CD4-positive, alpha-beta T cell treated with Interleukin-6 at 100 ng/mL for 8 hours (primary cell): ENCODE results near the gene NCKAP5L.

Source experiments
- DNase-seq: peaks from one replicate; pipeline ENCODE4 v3.0.0-alpha.2; 2020; ENCODE audit warnings: mixed read lengths, low spot score

NCKAP5L gene

DNA sequence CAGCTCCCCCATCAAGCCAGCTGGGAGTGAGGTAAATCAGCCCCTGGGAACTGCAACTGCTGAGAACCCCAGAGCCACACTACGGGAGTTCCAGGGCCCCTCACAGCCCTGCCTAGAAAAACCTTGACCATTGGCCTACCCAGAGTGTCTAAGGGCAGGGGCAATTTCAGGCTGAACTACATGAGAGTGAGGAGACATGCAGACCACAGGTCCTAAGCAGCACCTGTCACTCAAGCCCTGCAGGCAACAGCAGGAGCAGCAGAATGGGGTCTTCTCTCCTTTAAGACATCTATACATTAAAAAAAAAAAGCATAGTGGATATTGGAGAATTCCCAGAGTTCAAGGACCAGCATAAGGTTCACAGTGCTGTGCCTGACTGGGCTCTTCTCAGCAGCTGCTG is 4.9 kb downstream of the NCKAP5L start:
- no peak for DNase-seq

DNA sequence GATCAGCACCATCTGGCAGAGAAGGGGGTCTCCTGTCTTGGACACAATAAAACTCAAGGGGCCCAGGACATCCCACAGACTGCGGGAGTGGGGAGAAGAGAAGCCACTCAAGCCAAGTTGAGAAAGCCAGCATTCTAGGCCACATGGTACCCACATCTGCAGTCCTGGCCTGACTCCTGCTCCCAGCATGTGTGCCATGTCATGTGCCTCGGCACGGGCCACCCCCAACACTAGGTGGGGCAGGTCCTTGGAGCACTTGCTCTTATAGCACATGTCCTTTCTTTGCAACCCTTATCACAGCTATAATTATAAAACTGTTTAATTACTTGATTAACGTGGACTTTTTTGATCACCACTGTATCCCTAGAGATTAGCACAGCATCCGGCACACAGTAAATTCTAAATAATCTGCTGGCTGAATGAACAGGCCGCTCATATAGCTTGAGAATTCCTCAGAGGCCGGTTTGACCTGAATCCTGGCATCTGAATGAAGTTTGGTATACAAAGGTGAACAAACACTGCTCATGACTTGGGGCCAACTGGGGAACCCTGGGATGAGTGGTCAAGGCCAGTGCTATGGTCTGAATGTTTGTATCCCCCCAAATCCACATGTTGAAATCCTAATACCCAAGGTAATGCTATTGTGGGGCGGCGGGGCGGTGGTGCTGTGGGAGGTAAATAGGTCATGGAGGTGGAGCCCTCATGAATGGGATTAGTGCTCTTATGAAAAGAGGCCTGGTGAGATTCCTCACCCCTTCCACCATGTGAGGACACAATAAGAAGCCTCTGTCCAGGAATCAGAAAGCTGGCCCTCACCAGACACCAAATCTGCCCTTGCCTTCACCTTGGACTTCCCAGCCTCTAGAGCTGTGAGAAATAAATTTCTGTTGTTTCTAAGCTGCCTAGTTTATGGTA is 6.6 kb downstream of the NCKAP5L start:
- DNase-seq: no peak

DNA sequence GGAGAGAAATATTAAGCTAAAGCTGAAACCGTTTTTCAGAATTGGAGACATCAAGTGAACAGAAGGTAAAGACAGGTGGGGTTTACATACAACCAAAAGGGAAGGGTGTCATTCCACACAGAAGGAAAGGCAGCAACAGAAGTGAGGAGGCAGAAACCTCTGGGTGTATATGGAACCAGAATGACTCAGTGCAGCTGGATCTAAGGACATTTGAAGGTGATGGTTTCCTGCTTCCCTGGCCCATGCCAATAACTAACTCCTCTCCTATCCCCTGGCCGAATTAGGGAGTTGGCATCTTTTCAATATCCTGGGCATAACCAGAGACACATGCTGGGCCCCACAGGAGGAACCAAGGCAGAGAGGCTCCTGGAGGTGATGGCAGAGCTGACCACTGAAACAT is 8.4 kb downstream of the NCKAP5L start:
- no peak for DNase-seq

DNA sequence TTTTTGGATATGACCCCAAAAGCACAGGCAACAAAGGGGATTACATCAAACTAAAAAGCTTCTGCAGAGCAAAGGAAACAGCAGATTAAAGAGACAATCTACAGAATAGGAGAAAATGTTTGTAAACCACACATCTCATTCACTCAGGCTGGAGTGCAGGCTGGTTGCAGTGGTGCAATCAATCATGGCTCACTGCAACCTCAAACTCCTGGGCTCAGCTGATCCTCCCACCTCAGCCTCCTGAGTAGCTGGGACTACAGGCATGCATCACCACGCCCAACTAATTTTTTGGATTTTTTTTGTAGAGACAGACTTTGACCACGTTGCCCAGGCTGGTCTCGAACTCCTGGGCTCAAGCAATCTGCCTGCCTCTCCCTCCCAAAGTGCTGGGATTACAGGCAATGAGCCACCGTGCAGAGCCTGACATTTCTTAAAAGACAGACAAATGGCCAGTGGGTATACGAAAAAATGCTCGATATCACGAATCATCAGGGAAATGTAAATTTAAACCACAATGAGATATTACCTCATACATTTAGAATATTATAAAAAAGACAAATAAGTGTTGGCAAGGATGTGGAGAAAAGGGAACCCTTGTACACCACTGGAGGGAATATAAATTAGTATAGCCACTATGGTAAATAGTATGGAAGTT is 9.8 kb downstream of the NCKAP5L start:
- no peak for DNase-seq

DNA sequence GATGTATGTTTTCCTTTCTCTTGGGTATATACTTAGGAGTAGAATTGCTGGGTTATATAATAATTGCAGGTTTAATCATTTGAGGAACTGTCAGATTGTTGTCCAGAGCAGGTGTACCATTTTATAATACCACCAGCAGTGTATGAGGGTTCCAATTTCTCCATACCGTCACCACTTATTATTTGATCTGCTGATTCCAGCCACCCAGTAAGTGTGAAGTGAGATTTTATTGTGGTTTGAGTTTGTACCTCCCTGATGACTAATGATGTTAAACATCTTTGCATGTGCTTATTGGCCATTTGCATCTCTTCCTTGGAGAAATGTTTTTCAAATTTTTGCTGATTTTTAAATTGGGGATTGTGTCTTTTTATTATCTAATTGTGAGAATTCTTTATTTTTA is 15.1 kb downstream of the NCKAP5L start:
- DNase-seq: no peak

DNA sequence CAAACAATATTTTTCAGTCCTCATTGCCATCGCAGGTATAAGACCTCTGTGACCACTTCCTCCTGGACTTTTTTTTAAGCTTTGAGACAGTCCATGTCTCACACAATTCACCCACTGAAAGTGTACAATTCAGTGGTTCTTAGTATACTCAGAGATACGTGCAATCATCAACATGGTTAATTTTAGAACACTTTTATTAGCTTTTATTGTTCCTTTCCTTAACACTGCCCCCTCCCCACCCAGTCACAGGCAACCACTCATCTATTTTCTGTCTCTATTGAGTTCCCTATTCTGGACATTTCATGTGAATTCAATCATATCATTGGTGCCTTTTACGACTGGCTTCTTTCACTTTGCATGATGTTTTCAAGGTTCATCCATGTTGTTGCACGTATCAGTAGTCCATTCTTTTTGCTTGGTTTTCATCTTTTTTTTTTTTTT is 16.2 kb downstream of the NCKAP5L start:
- no peak for DNase-seq

DNA sequence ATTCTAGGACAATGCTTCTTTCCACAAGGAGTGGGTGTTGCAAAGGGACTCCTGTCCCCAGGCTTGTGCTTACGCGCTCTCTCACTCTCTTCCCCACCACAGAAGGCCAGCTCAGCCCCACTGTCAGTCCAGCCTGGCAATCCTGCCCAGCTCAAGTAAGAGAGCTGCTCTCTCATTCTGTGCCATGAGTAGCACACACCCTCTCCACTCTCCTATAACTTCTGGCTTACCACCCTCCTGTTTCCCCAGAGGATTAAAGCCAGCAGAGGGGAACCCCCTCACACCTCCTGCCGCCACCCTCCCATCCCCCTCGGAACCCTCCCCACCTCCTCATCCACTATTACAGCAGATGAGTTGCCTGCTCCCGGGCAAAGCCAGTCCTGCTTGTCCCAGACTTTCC is 17.1 kb downstream of the NCKAP5L start:
- no peak for DNase-seq

DNA sequence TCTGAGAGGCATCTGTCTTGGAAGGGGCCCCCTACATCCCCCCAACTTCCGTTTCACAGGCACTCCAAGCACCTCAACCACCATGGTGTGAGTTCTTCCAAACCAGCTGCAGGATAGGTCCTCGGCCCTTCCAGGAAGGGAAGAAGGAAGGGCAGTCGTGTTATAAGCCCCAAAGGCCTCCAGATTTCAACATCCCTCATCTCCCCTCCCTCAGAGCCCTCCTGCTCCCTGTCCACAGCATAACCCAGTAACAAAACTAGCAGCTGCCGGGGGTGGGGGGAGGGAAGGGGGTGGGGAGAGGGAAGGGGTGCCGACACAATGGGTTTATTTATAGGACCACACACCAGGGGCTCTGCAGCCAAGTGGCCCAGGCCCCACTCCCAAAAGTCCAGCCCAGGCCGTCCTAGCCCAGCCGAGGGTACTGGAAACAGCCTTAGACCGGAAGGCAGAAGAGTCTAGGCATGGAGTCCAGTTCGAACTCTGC is 18.3 kb downstream of the NCKAP5L start:
- DNase-seq: no peak

DNA sequence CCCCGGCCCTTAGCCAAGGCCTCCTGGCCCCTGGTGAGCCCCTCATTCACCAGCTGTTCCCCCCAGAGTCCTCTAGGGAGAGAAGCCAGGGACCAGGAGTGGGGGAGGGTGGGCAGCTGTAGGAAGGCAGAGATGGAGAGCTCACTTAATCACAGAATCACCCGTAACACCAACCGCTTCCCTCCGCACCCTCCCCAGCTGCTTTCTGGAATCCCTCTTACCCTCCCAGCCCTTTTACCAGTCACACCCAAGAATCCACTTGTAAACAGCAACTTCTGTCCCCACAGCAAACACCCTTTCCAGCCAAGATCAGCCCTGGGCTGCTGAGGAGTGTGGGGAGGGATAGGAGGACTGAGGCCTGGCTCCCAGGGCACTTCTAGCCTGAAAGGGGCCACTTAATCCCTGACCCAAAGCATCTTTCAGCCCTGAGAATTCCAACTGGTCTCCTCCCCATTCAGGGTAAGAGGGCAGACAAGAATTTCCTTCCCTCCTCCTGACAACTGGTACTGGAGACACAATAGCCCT is 18.8 kb downstream of the NCKAP5L start:
- DNase-seq: no peak

DNA sequence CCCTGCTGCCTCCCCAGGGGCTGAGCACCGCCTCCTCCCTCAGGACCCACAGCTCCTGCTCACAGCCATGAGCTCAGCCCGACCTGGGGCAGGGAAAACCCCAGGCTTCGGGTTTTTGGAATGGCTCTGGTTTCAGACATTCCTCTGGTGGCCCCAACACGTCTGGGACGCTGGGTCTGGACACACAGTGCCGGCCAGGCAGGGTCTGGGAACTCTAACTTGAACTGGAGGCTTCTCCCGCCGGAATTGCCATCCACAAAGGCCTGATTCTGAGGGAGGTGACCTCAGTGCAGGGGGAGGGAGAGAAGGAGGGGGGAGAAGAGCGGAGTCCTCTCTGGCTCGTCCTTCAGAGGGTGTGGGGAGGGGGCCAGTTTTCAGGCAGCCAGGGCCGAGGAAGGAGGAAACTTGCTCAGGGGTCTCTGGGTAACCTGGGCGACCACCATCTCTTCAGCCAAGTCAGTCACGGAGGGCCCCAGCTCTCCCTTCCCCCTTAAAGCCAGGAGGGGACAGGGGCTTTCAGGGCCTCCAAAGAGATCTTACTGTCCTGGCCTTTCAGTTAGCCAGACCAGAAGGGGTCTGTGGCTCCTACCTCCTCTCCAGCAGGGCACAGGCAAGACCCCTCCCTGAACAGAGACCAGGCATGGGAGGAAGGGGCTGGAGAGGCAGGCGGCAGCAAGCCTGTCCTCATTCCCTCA is 19.4 kb downstream of the NCKAP5L start:
- no peak for DNase-seq

DNA sequence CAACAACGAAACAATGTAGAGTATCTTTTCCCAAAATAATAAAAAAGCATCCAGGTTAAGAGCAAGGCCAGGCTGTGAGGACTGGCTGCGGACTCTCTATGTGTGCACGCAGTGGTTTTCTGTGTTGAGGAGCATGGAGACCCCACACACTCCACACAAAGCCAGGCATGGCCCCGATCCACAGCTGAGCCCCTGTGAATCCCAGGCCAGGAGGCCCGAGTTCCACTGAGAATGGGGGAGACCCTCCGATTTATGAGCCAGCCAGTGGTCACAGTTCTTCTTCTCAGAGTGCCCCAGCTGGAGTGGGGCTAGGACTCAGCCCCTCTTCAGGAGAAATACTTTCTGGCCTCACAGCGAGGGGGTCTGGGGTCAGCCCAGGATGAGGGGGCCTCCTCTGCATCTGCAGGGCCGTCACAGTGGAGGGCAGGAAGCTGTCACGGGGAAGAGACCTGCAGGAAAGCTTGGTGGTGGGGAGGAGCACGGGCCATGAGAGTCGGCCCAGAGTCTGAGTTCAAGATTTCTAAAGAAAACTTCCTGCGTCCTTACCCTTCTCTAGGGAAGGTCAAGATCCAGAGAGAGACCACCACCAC is 20.1 kb downstream of the NCKAP5L start:
- no peak for DNase-seq

DNA sequence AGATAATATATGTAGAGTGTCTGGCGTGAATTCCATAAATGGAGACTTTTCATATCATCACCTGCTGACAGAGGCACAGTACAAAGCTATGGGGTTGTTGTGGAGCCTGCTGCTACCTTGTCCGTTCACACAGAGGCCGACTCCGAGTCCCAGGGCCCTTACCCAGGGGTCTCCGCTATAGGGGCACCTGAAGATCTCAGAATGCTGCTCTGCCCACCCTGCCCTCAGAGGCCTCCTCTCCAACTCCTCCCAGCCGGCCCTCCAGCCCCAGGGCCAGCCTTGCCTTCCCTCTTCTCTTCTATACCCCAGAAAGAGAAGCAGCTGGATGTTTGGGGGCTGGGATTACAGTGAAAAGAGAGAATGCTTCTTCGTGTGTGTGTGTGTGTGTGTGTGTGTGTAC is 21.3 kb downstream of the NCKAP5L start:
- DNase-seq: no peak

DNA sequence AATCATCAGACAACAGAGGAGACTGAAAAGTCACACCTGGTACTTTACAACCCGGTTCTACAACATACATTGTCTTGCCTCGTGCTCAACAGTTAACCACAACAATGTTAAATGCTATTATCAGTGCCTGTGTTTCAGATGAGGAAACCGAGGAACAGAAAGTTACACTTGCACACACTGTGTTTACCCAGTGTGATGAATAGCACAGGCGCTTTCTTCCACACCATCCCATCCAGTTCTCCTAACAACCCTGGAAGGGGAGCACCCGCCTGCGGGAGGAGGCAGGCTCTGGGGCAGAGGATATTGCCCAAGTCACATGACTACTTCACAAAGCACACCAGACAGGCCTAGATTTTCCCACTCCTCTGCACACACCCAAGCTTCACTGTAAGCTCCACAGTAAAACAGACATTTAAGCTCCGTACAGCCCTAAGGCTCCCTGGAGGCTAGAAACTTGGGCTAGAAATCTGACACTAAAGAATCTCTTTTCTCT is 21.8 kb downstream of the NCKAP5L start:
- DNase-seq: no peak

DNA sequence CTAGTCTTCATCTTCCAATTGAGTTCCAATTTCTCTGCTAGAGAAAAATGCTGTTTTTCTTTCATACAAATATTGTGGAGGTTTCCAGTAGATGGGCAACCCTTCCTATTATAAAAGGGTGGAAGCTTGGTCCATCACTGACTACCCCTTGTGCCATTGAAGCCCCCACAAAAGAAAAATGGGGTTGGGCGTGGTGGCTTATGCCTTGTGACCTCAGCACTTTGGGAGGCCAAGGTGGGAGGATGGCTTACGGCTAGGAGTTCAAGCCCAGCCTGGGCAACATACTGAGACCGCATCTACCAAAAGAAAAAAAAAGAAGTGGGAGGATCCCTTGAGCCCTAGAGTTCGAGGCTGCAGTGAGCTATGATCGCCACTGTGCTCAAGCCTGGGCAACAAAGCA is 22.8 kb downstream of the NCKAP5L start:
- DNase-seq: no peak

DNA sequence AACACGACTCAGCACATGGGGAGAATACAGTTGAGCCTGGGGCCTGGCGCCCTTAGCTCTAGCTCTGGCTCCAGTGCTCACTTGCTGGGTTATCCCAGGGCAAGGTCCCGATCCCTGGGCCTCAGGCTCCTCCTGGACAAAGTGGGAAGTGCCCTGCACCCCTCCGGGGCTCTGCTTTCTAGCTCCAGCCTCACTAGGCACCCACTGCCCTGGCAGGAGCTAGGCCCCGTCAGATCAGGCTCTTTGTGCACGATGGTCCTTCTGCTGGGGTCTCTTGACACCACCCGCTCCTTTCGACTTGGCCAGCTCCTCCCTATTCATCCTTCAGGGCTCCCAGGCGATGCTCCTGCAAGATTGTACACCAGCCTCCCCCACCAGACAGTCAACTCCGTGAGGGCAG is 23.4 kb downstream of the NCKAP5L start:
- no peak for DNase-seq

DNA sequence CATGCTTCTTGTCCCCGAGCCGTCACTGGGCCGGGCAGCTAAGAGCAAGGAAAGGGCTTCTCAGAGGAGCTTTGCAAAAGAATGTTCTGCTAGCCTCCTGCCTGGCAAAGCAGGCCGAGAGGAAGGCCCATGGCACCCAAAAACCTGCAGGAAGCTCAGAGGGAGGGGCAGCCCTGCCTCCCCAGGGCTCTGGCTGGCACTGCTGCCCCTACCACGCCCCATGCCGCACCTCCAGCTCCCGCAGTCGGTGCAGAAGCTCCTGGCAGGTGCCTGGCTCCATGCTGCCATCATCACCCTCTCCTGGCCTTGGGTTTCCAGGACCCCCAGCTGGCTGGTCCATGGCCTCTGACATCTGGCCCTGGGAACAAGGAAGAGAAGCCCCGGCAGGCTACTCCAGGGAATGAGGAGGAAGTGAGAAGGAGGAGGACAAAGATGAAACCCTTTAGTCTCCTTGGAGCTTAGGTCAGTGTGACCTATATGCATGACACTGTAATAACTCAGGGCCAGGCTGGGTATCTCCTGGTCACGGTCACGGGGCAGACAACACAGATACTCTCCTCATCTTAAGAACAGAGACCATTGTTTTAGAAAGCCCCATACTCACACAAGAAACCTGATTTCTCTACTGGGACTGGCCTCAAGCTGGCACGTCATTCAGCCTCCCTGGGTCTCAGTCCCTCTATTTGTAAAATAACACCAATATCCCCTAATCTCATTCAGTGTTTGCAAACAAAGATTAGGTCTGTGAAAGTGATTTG is 24.3 kb downstream of the NCKAP5L start:
- DNase-seq: no peak

DNA sequence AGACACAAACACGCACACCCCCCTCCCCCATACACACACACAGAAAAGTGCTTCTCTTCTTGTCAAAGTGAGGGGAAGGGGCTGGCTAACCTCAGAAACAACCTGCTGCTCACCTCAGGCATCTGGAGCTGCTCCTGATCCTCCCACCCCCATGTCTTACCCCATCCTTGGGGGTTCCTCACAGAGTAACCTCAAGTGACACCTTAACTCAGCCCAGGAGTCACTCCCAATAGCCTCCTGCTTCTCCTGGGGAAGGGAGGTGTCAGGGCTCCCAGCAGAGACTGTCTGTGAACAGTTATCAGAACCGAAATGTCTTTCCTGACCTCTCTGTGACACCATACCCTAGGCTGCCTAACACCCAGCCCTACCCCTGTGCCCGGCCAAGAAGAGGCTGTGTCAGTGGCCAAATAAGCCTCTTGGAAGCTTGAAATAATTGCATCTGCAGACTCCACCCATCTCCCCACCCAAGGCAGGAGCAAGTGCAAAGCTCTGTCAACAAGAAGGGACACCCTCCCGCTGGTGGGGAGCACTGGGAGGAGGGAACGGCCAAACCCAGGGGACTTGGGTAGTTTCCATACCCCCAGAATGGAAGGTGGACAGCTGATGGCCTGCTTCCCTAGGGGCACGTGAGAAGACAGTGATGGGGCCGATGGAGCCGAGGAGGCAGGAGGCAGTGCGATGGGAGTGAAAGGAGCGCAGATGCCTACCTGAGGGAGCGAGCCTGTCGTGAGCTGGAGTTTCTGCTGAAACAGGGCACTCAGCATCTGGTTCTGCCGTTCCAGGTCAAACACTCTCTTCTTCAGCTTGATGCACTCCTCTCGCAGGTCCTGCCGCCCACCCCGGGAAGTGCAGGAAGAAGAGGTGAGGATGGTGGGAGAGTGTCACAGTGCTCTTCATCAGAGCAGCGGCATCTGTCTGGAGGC is 26.8 kb downstream of the NCKAP5L start:
- no peak for DNase-seq

DNA sequence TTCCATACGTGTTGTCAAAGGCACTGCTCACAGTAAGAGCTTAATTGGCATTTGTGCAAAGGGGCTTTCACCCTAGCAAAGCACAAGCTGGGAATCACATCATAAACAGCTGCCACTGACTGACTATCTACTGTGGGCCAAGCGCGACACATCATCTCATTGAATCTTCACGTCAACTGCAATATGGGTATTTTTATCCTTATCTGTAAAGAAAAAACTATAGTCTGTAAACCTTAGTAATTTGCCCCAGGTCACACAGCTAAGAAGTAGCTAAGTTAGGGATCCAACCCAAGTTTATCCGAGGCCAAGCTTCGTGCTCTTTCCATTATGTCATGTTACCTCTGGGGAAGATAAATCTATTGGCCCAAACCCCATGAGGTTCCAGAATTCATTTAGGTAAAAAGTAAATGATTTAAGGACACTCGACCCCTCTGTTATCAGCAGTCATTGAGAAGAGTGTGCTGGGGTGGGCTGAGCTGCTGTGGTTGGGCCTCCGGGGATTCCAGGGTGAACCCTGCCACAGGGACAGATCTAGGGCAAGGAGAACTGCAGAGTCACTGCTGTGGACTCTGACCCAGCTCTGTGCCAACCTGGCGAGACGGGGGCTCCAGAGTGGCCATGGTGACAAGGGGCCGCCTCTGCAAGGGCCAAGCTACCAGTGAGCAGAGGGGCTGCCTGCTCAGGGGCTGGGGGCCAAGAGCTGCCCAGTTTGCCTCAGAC is 27.6 kb downstream of the NCKAP5L start:
- no peak for DNase-seq

DNA sequence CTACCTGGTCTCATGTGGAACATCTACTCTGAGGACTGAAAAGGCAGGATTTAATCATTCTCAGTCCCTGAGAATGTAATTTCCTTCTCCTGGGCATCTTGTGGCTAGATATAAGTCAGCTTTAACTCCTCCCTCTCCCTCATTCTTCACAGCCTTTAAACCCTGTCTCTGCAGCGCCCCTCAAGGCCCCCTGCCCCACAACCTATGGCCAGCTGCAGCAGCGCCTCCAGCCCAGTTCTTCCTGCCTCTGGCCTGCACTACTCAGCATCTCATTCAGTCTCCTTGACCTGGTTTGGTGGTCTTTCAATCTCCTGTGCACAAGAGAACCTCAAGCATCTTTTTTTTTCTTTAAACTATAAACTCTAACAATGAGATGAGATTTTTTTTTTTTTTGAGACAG is 29.3 kb downstream of the NCKAP5L start:
- DNase-seq: no peak
